Activated CD4-positive, CD25-positive, alpha-beta regulatory T cell treated with anti-CD3 and anti-CD28 coated beads, Interleukin-2, amount 50 U/mL, for 72 hours (primary cell): Measurements from ENCODE around the gene STRN.
"Not testable (repeated sequence)": the region's sequence is repeated elsewhere in the genome, so short reads cannot be mapped to it uniquely, and the experiment has no call there.

Experiments
- DNase-seq: peaks from one replicate; pipeline ENCODE4 v3.0.0; 2021

STRN gene

DNA sequence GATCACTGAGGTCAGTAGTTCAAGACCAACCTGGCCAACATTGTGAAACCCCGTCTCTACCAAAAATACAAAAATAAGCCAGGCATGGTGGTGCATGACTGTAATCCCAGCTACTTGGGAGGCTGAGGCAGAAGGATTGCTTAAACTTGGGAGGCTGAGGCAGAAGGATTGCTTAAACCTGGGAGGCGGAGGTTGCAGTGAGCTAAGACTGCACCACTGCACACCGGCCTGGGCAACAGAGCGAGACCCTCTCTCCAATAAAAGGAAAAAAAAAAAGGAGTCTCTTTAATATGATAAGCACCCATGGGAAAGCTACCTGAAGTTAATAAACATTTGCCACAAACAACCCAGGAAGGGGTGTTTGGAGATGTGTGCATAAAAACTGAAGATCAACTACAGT lies 2.6 kb downstream of the STRN start:
- DNase-seq: no peak

- DNase-seq: no peak
Measured at GRCh38 chr2:36963106-36963505, 3.2 kb downstream of the STRN start.

DNA sequence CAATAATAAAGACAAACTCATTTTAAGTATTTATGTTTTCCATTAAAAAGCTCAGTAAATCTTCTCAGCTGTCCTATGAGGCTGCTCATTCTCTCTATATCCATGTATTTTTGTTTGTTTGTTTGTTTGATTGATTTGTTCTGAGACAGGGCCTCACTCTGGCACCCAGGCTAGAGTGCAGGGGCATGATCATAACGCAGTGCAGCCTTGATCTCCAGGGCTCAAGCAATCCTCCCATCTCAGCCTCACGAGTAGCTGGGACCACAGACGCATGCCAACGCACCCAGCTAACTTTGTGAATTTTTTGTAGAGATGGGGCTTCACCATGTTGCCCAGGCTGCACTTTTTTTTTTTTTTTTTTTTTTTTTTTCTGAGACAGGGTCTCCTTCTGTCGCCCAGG lies 5.6 kb downstream of the STRN start:
- no peak for DNase-seq

- no peak for DNase-seq
Measured at GRCh38 chr2:36960005-36960675, 6.2 kb downstream of the STRN start.

GRCh38 chr2:36954977-36955607 lies 11.2 kb downstream of the STRN start:
- no peak for DNase-seq

- no peak for DNase-seq
Measured at GRCh38 chr2:36952748-36953197, 13.6 kb downstream of the STRN start.

- no peak for DNase-seq
Measured at GRCh38 chr2:36951574-36951973, 14.8 kb downstream of the STRN start.

DNA sequence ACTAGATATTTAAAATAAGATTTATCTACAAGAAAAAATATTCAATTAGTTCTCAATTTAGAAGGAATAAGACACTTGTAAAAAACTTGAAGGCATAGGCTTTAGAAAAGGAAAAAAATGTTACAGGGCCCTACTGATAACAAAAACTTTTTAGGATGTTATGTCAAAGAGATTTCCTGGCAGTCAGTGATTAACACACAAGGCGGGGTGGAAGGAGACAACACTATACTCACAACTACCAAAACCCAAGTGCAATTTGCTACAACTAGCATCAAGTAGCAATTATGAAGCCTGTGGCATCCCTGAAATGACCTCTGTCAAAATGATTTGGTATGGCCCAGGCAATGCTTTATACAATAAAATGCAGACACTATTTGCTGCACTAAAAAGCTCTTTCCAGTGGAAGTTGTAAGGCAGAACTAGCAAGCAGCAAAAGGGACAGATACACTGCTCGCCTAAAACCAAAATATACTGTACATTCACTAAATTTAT lies 15.3 kb downstream of the STRN start:
- DNase-seq: no peak

DNA sequence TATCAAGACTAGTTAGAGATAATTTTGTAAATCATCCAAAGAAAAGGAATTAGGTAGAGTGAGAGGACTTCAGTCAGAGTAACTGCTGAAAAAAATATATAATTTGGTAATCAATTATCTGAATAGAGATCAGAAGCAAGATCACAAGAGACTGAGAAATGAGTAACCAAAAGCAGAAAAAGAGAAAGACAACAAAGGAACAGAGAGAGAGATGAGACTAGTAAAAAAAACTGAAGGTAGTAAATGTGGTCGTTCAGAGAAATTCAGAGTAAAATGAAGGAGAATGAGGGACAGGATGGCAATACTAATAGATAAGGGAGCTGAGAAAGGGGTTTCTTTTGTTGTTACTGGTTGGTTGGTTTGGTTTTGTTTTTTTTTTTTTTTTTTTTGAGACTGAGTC lies 16.5 kb downstream of the STRN start:
- DNase-seq: no peak

DNA sequence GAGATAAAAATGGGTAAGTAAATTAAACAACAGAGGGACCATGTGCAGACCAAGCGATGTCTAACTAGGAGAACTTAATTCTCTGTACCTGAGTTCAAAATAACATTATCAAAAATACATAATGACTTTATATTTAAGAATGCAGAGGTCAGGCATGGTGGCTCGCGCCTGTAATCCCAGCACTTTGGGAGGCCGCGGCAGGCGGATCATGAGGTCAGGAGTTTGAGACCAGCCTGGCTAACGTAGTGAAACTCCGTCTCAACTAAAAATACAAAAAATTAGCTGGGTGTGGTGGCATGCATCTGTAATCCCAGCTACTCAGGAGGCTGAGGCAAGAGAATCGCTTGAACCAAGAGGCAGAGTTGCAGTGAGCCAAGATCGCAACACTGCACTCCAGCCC lies 21.1 kb downstream of the STRN start:
- not testable (repeated sequence) for DNase-seq

DNA sequence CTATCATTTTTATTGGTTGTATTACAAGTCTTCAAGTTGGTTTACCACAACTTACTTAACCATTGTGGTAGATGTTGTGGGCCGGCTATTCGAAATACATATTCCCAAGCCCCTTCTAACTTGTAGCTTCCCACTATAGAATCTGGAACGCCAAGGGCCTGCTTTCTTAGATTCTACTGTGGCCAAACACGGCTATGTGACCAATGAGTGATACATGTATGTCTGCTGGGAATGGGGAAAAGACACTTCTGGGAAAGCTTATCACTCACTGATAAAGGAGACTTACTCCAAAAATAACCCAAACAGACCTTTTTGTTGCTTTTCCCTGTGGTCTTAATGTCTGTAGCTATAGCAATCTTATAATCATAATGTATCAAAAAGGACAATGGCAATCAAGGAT lies 24.5 kb downstream of the STRN start:
- DNase-seq: no peak

- DNase-seq: not testable (repeated sequence)
Measured at GRCh38 chr2:36936526-36936925, 29.8 kb downstream of the STRN start.

DNA sequence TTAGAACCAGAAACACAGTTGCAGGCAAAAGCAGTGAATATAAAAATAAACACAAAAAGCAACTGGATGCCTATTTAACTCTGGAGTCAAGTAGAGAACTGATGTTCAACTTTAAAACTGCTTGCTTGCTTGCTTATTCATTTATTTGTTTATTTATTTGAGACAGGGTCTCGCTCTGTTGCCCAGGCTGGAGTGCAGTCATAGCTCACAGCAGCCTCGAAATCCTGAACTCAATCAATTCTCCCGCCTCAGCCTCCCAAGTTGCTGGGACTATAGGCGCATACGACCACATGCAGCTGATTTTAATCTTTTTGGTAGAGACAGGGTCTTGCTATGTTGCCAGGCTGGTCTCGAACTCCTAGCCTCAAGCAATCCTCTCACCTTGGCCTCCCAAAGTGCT lies 34.6 kb downstream of the STRN start:
- not testable (repeated sequence) for DNase-seq

- DNase-seq: not testable (repeated sequence)
Measured at GRCh38 chr2:36930787-36931410, 35.4 kb downstream of the STRN start.

DNA sequence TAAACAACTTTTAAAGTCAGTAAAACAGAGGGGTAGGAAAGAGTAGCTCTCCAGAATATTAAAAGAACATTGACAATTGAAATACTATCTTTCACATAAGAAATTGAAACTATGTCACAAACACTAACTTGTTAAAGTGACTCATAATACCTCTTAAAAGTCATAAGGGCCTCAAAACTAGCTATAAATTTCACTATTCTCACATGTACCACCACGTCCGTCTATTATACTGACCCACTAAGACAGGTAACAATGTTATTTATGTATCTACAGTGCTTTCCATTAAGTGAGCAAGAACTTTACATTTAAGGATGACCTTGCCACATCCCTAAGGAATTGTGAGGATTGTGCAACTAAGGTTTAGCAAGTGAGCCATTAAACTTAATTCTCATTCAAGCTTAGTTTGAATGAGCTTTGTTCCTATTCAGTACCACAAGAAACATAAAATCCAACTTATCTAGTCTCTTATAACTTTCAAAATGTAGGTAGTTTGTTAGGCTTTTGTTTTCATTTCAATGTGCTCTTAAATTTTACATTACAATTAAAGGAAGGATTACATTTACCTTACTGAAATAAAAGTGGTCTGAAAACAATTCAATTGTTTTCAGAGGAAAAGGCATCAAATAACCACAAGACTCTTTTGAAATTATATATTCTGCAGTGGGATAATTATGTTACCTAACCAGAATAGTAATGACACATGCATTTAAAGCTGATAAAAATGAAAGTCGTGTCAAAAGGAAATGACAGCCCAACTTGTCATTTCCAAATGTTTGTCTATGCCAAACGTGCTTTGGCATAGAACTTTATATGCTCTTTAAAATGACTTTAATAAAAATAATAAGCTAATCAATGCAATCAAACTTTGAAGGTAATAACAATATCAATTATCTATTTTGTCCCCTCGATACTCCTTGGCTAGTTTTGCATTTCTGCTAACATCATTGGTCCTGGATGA lies 39.9 kb downstream of the STRN start:
- not testable (repeated sequence) for DNase-seq

- DNase-seq: not testable (repeated sequence)
Measured at GRCh38 chr2:36922629-36923028, 43.7 kb downstream of the STRN start.

DNA sequence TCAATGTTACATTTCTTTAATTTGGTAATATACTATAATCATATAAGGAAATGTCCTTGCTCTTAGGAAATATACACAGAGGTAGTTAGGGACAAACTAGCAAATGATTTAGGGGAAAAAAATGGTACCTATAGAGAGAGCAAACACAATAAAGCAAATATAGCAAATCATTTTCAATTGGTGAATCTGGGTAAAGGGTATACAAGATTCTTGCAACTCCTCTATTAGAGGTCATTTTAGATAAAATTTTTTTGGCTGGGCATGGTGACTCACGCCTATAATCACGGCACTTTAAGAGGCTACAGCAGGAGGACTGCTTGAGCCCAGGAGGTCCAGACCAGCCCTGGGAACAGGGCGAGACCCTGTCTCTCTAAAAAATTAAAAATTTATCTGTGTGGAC lies 44.4 kb downstream of the STRN start:
- DNase-seq: no peak

- no peak for DNase-seq
Measured at GRCh38 chr2:36919041-36919837, 47.1 kb downstream of the STRN start.

GRCh38 chr2:36918307-36918706 lies 48.0 kb downstream of the STRN start:
- DNase-seq: no peak

GRCh38 chr2:36915627-36916026 lies 50.7 kb downstream of the STRN start:
- DNase-seq: no peak

DNA sequence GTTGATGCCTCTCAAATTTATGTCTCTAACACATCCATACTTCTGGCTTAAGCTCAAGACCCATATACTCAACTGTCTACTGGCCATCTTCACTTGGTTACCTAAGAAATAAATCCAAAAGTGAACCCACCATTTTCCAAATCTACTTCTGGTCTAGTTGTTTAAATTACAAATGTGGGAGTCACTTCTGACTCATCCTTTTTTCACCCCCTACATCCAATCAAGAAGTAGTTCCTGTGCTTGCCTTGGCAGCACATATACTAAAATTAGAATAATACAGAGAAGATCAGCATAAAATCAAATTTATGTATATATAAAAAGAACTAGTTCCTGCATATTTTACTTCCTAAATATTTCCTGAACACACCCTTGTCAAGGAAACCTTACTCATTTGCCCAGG lies 53.6 kb downstream of the STRN start:
- DNase-seq: no peak

DNA sequence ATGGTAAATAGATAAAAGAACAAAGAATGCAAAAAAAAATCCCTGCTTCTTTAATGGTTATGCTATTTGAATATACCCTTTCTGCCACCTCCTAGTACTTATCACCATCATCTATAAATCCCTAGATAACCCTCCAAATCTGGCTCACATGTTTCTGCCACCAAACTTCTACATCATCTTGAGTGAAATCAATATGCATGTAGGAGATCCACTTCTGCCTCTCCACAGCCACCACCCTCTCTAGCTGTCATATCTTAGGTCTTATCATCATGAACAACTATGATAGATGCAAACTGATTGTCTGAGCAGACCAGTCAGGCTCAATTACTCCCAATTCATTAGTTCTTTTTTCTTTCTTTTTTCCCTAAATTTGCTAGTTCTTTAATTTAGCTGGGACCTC lies 55.3 kb downstream of the STRN start:
- no peak for DNase-seq
